GM18508 (cell line): ENCODE data around the gene ASTN1.

Source experiments
- ATAC-seq: cut with Tn5 transposase; IDR thresholded peaks from one replicate; pipeline ENCODE4 v1.9.1; 2021; ENCODE audit warnings: moderate number of reproducible peaks; ENCODE audit not compliant: insufficient read depth, unreplicated experiment

Gene ASTN1

DNA sequence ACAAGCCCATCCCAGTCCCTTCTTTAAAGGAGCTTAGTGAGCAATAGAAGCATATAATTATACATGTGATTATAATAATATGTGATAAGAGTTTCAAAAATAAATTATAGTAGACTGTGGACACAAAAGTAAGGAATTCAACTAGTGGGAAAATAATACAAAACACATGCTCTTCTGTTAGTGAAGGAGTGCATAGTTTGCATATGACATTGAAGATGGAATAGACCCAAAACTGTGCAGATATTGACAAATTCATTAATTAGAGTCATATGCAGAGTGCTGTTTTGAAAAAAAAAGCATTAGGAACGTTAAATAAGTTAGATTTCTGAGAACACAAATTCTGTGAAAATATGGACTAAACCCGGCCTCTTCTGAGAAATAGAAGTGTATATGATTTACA, 278.8 kb downstream of the ASTN1 start:
- ATAC-seq = no peak

DNA sequence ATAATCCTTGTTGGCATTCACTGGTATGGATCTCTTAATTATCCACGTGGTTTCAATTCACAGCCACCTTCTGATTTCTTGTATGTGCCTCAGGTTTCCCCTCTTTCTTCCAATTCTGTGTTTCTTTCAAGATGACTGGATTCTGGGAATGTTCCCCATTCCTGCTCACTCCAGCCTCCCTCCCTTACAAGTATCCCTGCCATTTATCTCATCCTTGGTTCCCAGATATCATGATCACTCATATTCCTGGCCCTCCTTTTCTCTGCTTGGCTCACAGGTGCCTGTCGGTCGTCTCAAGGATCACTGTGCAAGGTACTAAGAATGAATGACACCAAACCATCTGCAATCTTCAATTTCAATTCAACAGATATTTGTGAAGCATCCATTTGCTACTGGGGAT, 279.2 kb downstream of the ASTN1 start:
- ATAC-seq = no peak

DNA sequence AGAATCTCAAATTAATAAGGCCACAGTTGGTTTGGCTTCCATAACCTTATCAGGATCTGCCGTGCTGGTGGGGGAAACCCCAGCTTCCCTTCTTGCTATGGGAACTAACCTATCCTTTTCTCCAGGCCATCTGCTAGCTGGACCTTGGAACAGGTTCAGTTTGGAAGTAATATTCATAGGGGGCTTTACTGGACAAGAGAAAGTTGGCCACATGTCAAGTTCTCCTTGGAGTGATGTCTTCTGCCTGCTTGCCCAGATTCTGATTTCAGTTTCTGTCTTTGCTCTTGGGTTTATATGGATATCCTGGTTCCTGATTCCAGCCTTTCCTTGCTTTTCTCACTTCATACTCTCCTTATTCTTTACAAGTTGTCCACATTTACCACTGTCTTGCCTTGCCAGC, 279.6 kb downstream of the ASTN1 start:
- ATAC-seq = no peak

DNA sequence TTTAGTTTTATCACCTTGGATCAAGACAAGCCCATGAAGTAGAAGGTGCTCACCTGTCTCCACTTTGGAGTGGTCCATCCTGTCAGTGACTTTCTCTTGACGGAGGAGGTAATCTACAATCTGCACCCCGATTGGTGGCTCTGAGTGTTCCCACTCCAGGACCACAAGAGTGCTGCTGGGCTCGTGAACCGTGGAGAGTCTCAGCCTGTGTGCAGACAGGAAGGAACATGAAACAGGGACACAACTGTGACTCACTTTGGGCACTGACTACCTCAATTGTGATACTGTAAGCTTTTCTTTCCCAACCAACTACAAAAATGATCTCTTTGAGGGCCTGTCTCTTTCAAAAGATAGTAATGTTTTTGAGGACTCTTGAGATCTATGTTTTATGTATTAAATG, 280.2 kb downstream of the ASTN1 start:
- no peak for ATAC-seq

DNA sequence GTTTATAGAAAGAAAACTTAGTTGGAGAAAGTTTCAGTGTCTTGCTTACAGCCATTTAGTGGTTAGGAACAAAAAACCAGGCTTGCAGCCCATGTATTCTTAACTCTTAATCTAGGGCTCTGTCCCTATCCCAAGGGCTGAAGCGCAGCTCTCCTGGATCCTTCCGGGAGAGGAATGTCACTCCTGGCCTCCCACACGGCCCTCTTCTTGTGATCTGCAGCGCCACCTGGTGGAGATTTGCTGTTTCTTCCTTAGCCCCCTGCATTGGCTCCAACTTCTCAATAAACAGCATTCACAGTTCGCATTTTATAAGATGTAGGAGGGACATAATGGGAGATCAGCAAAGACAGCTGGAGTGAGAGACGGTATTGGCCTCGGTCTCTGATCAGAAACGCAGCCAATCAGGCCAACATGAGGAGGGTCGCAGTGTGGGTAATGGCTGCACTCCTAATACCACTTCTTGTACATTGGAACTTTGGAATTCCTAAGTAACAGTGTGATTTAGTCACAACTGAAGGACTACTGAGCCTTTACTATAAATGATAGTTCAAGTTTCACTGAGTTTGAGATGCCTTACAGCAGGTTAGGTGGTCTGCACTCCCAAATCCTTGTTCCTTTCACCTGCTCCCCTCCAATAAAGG, 283.4 kb downstream of the ASTN1 start:
- no peak for ATAC-seq

DNA sequence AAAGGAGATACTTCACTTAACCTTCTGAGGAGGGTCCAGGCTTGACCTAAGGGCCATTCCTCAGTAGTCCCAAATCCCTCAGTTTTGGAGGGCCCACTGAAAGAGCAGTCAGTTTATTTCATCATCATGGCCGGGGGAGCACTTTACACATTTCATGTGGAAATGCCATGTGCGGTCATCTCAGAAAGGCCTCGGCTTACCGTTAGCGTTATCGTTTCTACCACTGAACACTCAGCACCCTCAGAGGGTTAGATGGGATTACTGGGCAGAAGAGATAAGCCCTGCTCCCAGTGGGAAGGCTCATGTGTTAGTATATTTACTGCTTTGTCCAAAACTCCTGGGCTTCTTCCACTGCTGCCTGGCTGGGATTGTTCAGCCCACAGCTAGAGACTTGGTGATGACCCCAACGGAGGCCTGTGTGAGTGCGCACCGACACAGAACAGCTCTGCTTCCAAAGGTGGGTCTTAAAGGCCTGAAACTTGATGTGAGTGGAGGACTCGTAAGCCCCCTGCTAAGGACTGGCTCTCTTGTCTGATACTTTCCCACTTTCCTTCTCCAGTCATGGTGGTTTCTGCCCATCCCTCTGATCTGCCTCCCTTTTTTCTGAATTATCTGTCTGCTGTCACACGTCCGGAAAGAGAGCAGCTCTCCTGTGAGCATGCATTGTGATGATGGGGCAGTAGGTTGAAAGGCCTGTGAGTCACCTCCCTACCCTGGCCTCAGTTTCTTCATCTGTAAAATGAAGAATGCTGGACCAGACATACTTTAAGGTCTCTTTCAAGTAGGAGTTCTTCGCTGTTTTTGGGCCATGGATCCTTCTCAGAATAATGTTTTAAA, 284.5 kb downstream of the ASTN1 start:
- ATAC-seq = no peak

DNA sequence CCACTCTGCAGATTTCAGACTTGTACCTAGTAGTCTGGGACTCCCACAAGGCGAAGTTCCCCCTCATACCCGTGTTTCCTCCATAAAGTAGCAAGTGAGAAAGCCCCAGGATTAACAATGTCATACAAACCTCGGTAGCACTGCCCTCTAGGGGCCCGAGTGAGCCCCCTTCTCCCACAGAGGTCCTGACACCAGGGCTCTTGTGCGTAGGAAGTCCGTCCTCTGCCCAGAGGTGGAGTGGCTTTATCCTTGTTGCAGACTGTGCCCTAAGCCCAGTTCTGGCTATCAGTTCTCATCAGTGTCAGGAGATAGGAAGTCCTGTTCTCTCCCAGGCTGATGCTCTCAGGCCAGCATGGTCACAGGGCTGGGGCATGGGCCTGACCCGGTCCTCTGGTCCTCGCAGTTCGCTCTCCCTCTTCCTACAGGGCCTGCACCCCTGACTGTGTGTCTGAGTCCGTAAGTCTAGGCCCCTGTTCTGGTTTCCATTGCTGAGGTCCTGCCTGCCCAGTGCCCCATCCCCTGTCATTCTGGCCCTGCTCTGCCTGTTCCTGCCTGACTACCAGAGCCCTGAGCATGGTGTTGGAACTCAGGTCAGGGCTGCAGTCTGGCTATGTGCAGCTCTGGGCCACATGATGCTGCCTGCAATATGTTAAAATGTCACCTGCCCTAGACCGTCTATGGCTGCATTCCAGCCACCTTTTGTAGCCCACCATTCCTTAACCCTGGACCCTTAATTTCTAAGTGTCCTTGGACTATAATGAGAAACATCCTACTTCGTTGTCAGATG, 285.6 kb downstream of the ASTN1 start:
- no peak for ATAC-seq

DNA sequence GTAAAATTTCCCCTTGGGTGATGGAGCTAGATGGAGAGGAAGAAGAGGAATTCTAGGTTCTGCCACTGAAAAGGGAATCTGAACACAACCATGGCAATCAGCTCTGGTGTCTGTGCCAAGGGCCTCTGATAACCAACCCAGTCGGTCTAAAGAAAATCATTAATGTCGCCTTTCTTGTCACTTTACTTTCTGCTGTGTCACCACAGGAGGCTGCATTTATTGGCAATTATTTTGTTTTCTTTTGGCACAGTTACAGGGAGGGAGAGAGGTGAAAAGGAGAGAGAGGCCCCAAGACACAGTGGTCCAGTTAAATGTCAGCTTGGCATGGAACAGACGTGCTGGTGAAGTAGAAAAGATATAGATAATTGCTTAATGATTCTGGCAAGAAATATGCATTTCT, 287.0 kb downstream of the ASTN1 start:
- ATAC-seq = no peak

DNA sequence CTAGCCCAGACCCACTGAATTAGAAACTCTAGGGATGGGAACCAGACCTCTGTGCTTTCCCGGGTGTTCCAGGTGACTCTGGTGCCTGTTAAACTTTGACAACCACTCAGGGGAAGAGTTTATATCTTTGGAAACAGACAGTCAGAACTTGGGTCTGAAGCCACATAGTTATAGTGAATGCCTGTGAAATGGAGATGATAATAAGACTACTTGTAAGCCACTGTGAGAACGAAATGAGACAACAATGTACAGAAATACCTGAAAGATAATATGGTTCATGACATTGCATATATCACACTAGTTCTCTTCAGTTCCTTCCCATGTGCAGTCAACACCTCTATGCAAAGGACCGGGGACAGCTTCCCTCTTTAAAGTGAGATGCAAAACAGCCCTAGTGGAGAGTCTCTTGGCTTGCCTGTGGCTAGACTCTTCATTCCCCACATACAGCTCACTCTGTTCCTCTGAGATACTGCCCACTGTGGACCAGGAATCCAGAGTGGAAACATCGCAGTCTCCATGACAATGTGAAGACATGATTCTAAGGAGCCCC, 287.5 kb downstream of the ASTN1 start:
- no peak for ATAC-seq

DNA sequence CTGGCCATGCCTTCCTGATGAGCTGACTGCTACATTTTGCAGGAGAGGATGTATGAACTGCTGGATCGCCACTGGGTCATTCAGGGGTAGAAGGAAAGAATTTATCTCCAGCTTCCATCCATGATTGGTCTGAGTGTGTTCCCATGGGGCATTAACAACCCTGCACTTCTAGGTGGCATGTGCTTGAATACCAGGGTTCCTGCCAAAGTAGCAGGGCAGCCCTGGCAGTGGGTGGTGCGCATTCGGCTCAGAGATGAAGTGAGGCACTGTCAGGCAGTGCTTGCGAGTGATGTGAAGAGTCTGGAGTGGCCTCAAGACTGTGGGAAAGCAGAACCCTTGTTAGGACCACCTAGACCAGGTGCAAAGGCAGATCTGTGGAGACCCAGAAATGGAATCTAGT, 294.9 kb downstream of the ASTN1 start:
- no peak for ATAC-seq

DNA sequence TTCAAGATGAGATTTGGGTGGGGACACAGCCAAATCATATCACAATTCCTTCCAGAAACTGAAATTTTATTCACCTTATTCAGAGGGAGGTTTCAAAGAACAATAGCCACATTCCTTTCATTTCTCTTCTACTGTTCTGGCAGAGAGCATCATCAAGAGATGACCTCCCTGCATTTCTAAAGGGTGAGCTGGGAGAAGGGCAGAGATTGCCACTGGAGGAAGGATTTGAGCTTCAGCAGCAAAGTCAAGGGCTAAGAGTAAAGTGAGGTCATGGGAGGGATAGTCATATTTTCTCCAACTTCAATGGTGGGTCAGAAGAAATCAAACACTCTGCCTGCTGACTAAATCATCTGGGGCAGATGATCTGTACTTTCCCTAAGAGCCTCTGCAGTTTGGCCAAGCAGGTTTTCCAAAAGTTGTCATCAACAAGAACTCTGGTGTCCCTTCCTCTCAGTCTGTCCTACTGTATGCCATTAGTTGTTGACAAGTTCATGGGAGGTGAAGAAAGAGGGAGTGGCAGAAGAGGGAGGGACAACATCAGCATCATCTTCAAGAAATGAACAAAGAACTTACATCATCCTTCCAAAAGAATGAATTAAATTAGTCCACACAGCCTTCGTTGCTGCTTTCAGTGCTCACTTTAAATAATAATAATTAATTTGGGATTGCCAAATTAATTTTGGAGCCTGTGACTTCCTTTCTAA, 298.3 kb downstream of the ASTN1 start:
- no peak for ATAC-seq

DNA sequence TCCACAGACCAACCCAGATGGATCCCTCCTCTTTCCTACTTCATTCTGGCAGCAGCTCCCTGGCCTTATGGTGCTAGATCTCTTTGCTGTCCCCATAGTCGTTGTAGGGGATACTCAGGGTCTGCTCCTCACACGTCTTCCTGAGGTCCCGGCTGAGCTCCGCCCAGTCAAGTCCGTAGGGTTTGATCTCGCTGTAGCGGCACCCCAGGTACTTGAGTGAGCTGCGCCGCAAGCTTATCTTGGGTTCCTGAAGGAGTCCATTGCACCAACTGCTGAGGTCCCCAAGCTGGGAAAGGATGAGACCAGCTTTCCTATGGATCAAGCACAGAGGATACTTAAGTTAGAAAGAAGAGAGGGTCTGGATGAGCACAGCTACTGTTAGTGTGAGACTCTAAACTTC, 300.3 kb downstream of the ASTN1 start:
- no peak for ATAC-seq

DNA sequence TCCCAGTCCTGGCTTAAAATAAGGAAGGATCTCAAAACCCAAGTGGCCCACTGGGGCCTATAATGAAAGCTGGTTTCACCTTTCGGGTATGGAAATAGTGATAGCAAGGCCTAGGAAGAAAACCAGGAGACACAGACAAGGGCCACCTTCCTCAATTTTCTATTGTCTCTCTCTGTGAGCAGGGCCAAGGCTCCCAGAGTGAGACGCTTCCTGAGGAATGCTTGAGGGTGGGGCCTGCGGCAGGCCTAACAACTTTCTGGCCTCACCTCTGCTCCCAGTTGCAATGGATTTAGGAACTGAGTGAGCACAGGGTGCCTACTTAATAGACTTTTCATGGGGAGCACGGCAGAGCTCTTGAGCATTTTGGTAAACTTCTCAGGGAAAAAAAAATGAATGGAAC, 300.9 kb downstream of the ASTN1 start:
- no peak for ATAC-seq

DNA sequence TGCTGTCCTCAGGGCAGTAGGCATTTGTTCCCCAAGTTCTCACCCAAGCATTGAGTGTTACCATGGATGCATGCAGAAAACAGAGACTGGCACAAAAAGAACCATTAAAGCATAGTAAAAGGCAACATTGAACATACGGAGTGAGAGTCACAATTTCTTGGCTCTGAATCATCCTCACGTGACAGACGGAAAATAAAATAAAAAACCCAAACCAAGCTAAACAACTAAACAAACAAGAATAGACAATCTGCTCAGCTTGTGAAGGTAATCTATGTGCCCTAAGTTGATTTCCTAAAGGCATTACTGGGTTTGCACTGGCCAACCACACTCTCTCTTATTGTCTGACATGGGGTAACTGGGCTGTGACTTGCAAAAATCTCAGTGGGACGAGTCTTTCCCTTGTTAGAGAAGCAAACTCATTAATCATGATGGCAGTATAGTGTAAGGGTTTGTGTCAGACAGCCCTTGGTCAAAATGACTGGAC, 306.0 kb downstream of the ASTN1 start:
- no peak for ATAC-seq

DNA sequence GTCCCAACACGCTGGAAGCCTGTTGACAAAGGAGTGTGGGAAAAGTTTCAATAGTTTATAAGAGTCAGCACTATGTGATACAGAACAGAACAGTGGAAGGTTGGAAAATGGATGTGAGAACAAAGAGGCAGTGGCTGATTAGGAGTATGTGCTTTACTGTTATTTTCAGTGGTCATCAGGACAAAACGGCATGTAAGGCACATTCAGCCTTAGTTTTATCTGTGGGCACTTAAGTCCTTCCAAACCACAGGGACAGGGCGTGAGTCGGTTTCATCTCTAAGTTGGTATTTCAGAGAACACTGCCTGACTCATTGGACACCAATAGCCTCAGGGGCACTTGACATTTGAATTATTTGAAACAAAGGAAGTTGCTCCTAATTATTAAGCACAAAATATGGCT, 306.9 kb downstream of the ASTN1 start:
- ATAC-seq = no peak

DNA sequence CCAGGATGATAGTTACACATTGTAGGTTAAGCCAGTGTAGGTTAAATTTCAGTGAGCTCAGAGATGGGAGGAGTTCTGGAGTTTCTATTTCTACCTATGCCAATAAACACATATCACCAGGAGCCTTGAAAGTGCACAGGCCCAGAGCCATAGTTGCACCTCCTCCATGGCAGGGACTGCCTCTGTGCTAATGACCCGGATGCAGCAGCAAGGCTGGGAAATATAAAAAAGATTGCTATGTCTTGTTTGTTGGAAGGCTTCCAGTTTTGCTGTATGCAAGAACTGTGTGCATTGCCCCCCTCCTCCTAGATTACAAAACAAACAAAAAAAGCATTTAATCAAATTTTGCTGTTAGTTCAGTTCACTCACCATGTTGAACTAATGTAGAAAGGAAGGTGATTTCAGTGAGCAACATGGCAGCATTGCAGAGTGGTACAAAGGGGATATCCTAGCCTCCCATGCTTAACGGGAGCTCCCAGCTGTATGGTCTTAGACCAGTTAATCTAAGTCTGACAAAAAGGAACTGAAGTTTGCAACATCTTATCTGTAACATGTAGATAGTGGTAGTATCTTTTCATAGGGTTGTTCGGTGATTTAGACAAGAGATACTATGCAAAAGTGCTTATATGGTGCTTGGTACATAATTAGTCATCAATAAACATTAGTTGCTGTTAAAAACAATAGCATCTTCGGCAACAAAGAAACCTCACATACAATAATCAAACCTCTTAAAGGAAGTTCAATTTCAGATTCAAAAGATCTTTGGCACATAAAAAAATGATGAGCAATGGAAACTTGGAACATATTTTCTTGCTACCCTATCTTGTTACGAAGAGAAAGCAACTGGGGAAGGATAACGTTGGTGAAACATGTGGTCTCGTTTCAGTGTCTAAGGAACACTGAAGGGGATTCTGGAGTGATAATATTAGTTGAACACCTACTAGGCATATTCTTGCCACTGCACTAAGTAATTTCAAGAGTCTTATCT, 309.5 kb downstream of the ASTN1 start:
- ATAC-seq = no peak

DNA sequence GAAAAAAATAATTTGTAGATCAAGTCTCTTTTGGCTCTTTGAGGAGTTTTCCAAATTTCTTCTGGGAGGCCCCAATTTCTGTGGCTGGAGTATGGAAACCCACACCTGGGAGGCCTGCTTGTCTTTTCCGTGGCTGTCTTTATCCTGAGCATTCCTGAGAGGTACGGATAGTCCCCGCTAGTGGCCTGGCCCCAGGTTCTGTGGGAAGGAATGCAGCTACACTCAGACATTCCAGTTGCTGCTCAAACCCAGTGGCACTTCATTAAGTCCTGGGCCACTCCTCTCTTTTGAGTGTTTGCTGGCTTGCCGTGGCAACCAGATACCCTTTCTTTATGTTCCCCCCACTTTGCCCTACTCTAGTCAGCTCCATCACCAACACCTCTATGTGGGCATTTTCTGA, 310.4 kb downstream of the ASTN1 start:
- ATAC-seq = no peak

DNA sequence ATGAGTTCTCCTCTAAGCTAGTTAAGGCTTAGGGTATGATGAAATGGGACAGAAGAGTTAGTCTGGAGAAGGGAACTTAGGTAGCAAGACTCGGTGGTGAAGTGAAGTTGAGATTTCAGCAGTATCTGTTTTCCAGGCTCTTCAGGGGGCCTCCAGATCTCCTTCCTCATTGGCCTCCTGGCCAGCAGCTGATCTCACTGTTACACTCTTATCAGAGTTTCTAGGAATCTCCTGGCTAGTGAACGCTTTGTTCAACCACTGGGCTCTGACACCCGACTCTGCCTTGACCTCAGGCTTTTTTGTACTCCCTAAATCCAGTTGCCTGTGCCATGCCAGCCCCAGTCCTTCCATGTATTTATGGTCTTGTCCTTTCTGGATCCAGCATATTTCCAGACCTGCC, 311.0 kb downstream of the ASTN1 start:
- no peak for ATAC-seq

DNA sequence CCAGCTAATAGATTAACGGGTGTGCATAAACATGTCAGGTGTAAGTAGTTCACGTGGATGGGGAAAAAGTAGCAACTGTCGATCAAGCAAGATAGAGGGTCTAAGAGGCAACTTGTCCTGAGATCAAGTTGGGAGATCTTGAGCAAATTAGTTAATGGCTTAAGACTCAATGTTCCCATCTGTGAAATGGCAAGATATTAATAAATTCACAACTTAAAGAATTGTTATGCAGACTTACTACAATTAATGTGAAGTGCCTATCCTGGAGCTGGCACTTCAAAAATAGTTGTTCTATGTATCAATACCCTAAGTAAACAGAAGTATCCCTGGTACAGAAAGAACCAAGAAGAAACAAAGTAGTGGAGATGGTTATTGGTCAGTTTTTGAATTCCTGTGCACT, 312.4 kb downstream of the ASTN1 start:
- no peak for ATAC-seq
